ENCODE data around the gene FBXW10B.
"Not testable (repeated sequence)": the region's sequence is repeated elsewhere in the genome, so short reads cannot be mapped to it uniquely, and the experiment has no call there.

DNA sequence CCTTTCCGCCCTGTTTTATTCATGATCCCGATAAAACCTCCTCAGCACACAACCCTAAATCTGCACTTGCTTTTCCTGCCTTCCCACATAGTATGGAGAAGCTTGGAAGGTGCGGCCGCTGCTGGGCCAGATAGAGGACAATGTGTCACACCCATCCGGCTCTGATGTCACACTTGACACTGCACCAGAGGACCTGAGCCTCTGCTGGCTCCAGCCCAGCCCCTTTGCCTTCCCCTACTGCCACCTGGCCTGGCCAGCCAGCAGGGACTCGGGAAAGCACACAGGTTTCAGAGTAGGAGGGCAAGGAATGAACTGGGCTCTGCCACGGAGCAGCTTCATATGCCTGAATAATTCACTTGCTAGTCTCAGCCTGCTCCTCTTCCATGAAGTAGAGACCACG, 2.6 kb upstream of the FBXW10B start:
- TF ChIP-seq, protein P1, sequence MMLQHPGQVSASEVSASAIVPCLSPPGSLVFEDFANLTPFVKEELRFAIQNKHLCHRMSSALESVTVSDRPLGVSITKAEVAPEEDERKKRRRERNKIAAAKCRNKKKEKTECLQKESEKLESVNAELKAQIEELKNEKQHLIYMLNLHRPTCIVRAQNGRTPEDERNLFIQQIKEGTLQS (IDR thresholded peaks at IDR 0.05) = not testable (repeated sequence)
- TF ChIP-seq, protein P2, sequence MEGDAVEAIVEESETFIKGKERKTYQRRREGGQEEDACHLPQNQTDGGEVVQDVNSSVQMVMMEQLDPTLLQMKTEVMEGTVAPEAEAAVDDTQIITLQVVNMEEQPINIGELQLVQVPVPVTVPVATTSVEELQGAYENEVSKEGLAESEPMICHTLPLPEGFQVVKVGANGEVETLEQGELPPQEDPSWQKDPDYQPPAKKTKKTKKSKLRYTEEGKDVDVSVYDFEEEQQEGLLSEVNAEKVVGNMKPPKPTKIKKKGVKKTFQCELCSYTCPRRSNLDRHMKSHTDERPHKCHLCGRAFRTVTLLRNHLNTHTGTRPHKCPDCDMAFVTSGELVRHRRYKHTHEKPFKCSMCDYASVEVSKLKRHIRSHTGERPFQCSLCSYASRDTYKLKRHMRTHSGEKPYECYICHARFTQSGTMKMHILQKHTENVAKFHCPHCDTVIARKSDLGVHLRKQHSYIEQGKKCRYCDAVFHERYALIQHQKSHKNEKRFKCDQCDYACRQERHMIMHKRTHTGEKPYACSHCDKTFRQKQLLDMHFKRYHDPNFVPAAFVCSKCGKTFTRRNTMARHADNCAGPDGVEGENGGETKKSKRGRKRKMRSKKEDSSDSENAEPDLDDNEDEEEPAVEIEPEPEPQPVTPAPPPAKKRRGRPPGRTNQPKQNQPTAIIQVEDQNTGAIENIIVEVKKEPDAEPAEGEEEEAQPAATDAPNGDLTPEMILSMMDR (IDR thresholded peaks at IDR 0.05 in 2 of 3, conservative IDR thresholded peaks at IDR 0.05 in 1 of 3; ENCODE audit: borderline replicate concordance in 1 of 3, insufficient read depth in 1 of 3, low read depth in 2 of 3, low read length in 2 of 3) = not testable (repeated sequence)
- not testable (repeated sequence) for TF ChIP-seq ZFX (IDR thresholded peaks at IDR 0.05); ZNF274 (IDR thresholded peaks at IDR 0.05; ENCODE audit: low read depth, low read length); POLR2AphosphoS5 (IDR thresholded peaks at IDR 0.05; ENCODE audit: low read depth, low read length); POLR2A (IDR thresholded peaks at IDR 0.05; ENCODE audit: borderline replicate concordance, extremely low read depth, insufficient read depth, insufficient read length); EZH2phosphoT487 (IDR thresholded peaks at IDR 0.05; ENCODE audit: borderline replicate concordance)
- TF ChIP-seq, protein P3, sequence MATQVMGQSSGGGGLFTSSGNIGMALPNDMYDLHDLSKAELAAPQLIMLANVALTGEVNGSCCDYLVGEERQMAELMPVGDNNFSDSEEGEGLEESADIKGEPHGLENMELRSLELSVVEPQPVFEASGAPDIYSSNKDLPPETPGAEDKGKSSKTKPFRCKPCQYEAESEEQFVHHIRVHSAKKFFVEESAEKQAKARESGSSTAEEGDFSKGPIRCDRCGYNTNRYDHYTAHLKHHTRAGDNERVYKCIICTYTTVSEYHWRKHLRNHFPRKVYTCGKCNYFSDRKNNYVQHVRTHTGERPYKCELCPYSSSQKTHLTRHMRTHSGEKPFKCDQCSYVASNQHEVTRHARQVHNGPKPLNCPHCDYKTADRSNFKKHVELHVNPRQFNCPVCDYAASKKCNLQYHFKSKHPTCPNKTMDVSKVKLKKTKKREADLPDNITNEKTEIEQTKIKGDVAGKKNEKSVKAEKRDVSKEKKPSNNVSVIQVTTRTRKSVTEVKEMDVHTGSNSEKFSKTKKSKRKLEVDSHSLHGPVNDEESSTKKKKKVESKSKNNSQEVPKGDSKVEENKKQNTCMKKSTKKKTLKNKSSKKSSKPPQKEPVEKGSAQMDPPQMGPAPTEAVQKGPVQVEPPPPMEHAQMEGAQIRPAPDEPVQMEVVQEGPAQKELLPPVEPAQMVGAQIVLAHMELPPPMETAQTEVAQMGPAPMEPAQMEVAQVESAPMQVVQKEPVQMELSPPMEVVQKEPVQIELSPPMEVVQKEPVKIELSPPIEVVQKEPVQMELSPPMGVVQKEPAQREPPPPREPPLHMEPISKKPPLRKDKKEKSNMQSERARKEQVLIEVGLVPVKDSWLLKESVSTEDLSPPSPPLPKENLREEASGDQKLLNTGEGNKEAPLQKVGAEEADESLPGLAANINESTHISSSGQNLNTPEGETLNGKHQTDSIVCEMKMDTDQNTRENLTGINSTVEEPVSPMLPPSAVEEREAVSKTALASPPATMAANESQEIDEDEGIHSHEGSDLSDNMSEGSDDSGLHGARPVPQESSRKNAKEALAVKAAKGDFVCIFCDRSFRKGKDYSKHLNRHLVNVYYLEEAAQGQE (IDR thresholded peaks at IDR 0.05; ENCODE audit: low read depth) = not testable (repeated sequence)
- TF ChIP-seq, protein P4, sequence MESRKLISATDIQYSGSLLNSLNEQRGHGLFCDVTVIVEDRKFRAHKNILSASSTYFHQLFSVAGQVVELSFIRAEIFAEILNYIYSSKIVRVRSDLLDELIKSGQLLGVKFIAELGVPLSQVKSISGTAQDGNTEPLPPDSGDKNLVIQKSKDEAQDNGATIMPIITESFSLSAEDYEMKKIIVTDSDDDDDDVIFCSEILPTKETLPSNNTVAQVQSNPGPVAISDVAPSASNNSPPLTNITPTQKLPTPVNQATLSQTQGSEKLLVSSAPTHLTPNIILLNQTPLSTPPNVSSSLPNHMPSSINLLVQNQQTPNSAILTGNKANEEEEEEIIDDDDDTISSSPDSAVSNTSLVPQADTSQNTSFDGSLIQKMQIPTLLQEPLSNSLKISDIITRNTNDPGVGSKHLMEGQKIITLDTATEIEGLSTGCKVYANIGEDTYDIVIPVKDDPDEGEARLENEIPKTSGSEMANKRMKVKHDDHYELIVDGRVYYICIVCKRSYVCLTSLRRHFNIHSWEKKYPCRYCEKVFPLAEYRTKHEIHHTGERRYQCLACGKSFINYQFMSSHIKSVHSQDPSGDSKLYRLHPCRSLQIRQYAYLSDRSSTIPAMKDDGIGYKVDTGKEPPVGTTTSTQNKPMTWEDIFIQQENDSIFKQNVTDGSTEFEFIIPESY (IDR thresholded peaks at IDR 0.05; ENCODE audit: extremely low read depth, insufficient replicate concordance, low read length) = not testable (repeated sequence)
